CMK (cell line): Measurements from ENCODE around the gene NRXN2.
A peak's percentile ranks its signal among the peaks of the same experiment; 100 is the strongest.

Experiments used
- DNase-seq: peaks from one replicate; pipeline ENCODE4 v3.0.0-alpha.2; 2010; ENCODE audit warnings: low read depth

NRXN2 gene

DNA sequence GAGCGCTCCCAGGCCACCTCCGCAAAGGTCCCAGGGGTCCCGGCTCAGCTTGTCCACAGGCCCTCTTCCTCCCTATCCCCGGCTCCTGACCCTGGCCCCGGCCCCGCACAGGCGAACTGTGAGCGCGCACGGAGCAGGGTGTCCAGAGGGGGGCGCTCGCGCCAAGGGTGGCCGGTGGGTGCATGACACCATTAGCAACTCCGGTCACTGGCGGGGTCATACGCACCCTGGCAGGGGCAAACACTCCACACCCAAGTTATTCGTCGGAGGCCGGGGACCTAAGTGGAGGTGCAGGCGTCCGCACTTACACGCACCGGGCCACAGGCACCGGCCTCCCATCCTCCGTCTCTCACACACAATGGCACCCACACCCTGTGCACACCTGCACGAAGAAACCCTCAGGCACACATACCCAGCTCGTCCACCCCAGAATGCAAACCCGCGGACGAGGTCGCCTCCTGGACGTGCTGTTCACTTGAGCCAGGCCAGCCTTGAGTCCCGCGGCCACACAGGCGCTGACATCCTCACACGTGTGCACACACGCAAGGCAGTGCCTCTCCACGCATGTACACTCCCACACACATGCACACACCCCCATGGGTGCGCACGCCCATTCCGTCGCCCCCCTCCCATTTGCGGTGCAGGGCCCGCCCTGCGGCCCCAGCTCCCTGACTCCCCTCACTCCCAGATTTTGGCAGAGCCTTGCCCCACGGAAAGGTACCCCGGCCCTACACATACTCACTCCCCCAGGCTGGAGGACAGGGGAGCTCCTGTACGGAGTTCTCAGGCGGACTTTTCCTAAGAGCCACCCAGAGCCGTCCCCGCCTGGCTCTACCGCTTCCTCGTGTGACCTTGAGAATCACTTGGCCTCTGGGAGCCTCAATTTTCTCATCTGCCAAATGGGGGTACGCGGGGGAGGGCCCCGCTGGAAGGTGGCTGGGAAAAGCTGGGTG lies 20.9 kb upstream of the NRXN2 start, which contains the start of gene RASGRP2:
Gene RASGRP2 (minus strand): TSS at position 552 of the 953 bp plus-strand sequence. CDS start 1,276 bp downstream, outside the sequence.
- DNase-seq, result peak; percentile 75

DNA sequence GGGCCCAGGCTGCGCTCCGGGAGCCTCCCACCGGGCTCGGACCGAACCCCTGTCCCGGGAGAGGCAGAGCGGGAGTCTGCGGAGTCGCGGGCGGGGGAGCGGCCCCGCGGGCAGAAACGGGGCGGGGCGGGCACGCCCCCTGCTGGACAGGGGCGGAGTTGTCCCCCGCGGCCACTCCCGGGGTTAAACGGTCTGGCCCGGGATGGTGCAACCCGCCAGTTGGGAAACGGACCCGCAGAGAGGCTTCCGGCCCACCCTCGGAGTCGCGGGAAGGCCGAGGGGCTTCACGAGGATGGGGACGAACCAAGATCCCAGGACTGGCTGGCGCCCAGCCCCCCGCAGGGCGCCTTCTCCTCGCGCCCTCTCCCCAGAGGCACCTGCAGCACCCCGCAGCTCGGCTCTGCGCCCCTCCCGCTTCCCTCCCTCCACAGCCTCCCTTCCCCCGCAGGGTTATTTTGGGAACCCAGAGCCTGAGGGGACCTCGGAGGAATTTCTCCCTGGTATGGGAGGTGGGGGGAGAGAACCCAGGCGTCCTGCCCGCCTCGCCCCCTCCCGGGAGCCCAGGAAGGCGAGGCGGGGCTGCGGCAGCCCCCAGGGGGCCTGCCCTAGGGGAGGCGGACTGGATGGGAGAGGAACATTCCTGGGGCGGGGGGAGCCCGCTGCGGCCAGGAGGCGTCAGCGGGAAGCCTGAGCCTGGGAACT lies 20.0 kb upstream of the NRXN2 start:
- peak; percentile 56 for DNase-seq

DNA sequence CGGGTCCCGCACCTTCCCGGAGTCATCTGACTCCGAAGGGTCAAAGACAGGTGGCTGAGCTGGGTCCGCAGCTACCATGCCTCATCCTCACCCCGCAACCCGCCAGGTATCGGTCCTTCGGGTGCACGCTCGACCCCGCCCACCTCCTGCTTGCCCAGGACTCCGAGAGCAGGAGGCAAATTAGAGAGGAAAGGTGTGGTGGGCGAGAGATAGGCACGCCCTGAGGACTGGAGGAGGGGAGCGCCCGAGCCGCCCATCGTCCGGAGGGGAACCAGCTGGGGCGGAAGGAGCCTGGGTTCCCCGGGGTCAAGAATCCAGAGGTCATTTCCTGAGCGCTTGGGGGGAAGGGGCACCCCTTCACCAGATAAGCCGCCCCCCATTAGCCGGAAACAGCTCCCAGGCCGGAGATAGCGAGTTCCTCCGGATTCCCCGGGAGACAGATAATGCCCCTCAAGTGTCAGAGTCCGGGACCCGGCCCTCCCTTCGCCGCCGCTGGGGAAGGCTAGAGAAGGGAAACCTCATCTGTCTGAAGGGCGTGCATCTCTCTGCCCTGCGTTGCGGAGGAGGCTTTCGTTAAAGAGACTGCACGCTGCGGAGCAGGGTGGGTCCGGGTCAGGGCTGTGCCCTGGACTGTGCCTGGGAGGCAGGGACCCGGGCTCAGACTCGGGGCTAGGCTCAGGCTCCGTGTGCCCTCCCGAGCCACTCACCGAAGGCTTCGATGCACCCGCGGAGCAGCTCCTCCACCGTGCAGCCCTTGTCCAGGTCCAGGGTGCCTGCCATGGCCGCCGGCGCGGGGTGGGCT lies 19.3 kb upstream of the NRXN2 start:
- DNase-seq, result peak; percentile 72

DNA sequence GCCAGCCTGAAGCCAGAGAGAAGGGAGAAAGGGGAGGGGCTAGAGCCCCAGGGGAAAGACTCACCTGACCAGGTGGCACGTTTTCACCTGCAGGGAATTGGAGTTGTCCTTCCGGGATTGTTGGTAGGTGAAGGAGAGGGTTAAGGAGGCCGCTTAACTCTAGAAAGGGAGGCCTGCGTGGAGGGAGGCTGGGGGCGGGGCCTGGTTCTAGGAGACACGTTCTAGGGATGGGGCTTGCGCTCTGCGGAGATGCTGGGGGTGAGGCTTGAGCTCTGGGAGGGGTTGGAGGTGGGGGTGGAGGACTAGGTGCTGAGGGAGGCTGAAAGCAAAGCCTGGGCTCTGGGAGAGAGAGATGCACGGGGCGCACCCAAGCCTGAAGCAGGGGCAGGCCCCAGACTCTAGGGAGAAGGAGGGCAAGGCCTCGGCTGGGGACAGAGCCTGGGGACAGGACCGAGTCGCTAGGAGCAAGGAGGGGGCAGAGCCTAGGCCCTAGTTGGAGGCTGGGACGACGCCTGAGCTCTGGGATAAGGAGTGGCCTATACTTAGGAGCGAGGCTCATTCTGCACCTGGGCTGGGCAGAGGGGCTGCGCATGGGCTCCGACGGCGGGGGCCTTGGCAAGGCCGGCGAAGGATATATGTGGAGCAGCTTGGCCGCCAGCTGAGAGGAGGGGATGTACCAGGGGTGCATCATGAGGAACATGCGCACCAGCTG lies 18.5 kb upstream of the NRXN2 start:
- DNase-seq, result no peak

DNA sequence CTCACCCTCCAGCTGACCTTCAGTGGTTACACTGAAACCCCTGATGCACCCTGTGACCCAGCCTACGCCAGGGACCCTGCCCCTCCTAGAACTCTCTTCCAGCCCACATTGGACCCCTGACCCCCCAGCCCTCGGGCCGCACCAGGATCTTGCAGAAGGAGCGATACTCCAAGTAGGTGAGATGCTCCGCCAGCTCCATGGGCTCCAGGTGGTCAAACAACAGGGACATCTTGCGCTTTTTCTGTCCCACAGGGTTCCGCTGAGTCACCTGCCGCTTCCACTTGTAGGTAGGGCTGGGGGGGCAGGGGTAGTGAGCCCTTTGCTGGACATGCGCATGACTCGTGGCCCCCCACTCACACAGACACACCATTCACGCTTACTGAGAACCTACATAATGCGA lies 16.9 kb upstream of the NRXN2 start:
- DNase-seq, result no peak

DNA sequence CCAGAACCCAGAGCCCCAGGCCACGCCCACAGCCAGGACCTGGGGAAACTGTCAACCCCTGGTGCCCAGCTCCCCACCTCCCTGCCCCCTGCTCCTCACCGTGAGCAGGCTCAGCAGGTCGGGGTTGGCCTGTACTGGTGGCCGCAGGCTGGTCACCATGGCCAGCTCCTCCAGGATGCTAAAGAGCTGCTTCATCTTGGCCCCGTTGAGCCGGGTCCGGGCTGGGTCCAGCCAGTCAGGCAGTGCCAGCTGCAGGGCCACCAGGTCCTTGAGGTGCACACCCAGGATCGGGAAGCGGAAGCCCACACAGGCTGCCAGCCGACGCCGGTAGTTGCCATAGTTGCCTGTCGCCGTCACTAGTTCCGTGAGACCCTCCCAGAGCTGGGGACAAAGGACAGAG lies 13.7 kb upstream of the NRXN2 start:
- no peak for DNase-seq

DNA sequence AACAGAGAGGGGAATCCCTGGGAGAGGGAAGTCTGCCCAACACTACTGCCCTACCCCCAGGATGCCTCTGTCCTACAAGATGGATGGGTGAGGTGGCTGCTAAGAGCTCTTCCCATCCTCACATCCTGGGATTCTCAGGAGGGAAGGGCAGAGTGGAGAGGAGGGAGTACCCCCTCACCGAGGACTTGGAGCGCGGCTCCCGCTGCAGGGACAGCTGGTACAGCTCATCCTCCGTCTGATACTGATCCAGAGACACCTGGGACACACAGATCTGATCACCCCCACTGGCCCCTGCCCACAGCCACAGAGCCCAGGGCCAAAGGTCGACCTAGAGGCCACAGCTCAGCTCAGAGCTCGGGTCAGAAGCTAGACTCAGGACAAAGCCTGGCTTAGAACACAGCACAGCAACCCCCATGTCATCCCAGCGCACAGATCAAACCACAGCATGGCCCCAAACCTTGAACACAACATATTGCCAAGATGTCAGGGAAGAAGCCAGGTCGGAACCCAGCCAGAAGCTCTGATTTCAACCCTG lies 12.8 kb upstream of the NRXN2 start:
- DNase-seq, result no peak

DNA sequence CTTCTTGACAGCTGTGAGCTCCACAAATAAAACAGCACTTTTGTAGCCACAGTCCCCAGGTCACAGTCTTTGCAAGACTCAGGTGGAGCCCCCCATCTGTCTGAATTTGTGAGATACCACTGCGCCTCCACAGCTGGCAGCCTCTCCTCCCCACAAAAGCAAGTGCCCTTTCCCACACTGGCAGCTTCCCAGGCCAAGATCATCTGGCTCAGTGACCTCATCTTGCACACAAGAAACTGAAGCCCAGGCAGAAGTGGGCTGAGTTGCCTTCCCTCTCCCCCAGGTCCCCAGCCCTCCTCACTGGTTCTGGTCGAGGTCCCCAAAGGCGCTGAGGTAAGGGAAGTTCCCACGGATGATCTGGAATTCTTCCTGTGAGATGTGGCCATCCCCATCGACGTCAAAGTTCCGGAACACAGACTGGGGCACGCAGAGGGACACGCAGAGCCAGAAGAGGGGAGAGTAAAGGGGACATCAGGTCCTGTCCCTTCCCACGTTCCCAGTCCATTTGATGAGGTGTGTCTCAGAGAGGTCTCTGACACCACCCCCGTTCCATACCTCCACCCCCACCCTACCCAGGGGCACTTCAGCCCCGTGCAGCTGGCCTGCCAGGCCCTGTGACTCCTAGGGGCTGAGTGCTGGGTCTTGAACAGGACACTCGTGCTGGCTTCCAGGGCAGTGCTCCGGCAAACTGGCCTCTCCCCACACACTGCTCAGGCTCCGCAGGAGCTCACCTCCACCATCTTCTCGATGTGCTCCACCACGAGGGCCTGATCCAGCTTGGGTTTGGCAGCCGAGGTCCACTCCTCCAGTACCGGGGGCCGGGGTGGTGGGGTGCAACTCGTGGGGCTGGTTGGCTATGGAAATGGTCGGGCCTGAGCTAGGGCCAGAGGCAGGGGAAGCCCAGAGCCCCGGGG lies 12.1 kb upstream of the NRXN2 start:
- no peak for DNase-seq

DNA sequence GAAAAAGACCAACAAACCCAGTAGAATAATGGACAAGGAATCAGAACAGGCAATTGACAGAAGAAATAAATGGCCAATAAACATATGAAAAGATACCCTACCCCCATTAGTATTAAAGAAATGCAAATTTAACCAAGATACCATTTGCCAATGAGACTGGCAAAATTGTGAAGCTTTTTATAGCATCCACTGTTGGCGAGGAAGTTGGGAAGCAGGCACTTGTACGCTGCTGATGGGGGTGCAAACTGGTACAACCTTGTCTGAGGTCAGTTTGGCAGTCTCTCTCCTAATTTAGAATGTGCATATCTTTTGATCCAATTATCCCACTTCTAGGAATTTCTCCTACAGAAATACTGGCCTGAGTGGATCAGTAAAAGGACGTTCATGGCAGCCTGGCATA lies 8.6 kb upstream of the NRXN2 start:
- DNase-seq, result no peak

DNA sequence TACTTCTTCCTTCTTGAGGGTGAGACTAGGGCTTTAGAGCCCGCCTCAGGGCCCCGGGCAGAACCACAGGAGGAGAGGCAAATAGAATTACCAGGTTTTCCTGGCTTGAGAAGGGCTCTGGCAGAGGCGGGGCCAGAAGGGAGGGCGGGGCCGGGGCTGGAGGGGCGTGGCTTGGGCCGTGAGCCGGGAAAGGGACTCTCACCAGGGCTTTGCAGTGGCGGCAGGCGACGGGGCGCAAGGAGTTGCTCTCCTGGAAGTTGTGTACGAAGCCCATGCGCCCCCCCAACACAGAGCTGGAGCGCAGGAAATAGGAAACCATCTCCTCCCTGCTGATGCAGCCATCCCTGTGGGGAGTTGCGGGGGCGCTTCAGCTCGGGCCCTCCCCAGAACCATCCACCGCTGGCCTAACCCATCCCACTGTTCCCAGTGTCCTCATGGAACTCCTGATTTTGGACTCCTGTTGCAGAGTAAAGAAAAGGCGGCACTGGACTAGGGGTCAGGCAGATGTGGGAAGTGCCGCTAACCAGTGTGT lies 6.9 kb upstream of the NRXN2 start:
- DNase-seq, result no peak

DNA sequence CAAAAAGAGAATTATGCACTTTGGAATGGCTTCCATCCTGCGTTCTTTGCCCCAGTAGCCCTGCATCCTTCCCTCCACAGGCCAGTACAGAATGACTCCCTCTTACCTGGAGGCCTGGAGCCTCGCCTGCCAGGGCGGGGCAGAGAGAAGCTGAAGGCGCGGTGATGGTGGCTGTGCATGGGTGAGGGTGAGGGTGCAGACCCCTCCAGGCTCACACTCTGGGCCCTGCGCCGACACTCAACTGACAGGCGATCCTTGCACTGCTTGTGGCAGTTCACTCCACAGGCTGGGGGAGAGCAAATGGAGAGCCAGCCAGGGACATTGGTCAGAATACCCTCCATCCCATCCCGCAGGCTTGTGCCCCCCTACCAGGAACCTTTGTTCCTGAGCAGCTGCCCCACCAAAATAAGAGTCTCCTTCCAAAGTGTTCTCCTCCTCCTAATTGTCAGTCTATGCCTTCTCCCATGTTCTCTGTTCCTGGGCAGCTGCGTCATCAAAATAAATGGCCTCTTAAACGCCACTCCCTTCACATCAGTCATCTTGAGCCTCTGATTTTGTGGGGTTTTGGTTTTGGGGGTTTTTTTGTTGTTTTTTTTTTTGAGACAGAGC lies 5.9 kb upstream of the NRXN2 start:
- no peak for DNase-seq

DNA sequence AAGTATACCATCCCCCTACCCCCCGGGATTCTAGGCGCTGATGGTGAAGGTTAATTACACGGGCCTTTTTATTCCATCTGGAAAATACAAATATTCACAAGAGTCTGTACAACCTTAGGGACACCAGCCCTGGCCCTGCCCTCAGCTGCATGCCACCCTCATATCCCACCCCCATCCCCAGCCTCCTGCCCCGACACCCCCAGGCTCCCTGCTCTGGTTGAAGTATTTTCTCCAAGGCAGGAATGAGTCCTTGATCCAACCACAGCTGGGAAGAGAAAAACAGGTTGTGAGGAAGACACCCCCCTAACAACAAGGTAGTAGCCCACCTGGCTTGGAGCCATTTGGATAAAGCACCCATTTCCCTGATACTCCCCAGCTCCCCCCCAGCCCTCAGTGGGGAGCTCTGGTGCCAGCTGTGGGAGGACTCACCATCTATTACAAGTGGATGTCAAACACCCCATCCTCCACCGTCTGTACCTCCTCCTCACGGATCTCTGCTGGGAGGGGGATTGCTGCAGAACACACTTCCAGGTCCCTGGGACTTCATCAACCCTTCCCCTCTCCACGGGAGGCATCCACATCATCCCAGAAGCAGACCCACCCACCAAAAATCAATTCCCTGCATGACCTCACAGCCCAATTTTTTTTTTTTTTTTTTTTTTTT lies 4.0 kb upstream of the NRXN2 start:
- DNase-seq, result no peak

DNA sequence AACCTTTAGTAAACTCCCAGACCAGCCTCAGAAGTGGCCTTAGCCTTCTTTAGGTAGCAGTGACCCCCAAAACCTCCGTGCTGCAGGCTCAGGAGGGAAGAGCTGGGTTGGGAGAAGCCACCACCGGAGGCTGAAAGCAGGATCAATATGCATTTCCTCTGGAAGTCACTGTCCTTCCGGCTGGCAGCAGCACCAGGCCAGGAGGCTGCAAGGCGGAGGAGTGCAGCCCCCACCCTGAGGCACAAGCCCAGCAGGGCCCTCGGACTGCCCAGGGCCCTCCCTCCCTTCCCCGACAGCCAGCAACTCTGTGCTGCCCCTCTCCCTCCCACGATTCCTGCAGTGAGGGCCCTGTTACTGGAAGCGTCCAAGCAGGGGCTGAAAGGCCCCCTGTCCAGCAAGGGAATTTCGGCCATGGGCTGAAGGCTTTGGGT lies 3.2 kb upstream of the NRXN2 start:
- no peak for DNase-seq

DNA sequence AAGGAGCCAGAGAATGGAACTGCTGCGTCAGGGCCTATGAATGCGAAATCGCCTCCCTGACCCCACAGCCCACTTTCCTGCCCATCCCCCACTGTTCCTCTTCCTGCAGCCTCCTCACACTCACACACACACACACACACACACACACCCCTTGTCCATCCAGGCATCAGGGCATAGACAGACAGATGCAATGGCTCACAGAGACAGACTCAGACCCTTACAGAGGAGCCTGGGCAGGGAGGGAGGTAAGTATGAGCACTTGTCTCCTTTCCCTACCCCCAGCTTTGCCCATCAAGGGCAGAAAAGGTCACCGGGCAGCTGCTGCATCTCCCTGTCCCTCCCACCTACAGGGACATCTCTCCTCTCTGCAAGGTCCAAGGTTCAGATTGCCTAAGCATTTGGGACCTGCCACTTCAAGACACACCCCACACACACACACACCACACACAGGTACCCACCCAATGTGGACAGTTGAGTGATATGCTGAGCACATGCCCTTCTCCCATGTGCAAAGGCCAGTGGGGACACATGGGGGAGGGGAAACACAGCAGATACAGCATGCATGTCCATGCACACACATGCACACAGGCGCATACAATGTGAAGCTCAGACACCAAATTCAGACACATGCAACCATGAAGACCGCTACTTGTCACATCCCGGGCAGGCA lies 2.0 kb upstream of the NRXN2 start:
- no peak for DNase-seq

DNA sequence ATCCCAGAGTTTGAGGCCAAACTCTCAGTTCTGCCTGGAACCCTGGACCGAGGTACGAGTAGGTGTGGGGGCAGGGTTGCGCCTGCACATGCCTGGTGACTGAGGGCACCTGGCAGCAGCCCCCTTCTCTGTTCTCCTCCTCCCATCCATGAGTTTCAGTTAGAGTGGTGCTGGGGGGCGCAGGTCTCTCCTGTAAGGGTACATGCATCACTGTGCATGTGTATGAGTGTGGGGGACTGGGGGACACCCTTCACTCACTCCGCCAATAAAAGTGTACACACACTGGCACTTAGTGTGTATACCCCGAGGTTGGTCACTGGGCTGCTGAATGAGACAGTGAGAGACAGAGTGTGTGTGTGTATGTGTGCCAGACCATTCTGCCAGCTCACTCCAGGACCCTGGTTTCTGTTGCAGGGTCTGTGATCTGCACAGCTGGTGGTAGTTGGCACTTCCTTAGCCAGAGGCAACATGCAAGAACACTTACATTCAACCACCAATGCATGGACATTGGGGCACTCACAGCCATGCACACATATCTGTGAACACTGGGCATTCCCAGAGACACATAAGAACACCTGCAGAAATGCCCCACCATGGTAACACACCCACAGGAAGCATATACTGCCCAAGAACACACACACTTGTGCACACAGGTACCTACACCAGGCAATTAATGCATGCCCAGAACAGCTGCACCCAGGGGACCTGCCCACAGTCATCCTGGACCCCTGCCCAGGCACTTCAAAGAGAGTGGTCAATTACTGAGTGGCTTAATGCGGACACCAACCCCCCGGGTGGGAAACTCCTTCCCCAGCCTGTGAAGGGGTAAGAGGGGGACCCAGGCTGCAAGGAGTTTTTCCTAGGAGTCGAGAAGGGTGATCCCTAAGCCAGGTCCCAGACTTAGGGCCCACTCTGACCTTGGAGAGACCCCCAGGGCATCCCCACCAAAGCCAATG lies 1.2 kb upstream of the NRXN2 start:
- no peak for DNase-seq

DNA sequence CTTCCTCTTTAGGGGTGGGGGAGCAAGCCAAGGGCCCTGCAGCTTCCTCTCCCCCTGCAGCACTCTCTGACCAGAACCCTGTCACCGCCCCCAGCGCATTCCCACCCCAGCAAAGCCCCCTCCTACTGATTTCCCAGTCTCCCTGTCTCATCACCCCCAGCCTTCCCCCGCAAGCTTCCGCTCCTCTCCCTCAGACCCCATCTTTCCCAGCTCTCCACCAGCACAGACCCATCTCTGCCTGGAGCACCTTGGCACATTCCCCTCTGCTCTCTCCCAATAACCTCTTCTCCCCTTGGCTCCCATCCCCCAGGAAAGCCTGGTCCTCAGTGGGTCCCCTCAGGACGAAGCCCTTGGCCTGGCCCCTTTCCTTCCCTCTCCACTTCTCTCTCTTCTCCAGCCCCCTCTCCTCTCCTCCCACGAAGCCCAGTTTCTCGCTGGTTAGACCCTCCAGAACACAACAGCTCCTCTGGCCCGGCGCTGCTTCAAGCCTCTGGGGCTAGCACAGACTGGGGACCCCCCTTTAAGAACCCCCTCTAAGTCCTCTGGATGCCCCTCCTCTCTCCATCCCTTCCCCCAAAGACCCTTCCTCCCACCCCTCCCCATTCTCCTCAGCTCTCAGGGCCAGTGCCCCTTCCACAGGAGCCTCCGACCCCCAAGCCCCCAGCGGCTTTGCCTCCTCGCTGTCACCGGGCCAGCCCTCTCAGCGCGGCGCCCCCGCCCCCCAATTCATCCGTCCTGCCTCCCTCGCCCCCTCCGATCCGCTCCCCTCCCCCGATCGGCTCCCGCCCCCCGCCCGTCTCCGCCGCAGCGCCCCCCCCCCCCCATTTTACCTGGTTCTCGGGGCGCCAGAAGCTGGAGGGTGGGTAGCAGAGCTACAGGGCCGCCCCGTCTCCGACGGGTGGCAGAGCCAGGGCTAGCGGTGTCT lies 594 bp downstream of the NRXN2 start:
- no peak for DNase-seq
